ENCODE results near the gene PPARA. TPM values are rescaled to one million over a fixed set of nuclear protein-coding genes. Genes with fewer than 3 reads are reported as not detected.
"Not testable (repeated sequence)": the region's sequence is repeated elsewhere in the genome, so short reads cannot be mapped to it uniquely, and the experiment has no call there.

Gene PPARA
- total RNA-seq, 3 donors from 2014 or later (not counting 1 experiment from before 2014, with no cell fraction given), result 20.1 to 27.8 (median 27.0) TPM

DNA sequence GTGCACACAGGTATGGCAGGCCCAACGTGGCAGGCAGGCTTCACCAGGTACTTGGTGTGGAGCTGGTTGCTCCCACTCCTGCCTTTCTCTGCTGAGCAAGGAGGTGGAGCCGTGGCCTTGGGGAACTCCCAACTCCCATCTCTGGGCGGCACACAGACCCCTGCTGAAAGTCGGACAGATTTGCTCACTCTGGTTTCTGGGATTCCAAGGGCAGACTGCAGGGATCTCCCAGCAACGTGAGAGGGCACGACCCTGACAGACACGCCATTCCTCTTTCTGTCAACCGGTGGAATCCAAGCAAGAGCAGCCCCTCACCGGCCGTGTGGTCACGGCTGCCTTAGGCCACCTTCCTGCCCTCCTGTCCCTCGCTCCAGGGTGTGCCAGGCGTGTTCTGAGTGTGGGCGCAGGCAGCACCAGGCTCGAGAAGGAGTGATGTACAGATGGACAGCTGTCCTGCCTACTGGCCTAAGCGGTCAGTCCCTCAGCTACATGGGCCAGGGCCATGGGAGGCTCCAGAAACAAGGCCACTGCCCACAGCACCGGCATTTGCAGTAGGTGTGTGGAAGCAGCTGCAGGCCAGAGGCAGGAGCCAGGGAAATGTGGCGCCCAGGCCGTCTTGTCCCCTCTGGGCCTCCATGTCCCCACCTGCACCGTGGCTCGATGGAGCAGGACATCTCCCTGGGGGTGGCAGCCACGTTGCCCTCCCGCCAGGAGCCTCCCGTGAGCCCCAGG is 13.7 kb upstream of the PPARA start:
- peaks cover 0 to 5% of the 10 kb centered on the region in 2 donors for H3K4me1 Mint-ChIP-seq

DNA sequence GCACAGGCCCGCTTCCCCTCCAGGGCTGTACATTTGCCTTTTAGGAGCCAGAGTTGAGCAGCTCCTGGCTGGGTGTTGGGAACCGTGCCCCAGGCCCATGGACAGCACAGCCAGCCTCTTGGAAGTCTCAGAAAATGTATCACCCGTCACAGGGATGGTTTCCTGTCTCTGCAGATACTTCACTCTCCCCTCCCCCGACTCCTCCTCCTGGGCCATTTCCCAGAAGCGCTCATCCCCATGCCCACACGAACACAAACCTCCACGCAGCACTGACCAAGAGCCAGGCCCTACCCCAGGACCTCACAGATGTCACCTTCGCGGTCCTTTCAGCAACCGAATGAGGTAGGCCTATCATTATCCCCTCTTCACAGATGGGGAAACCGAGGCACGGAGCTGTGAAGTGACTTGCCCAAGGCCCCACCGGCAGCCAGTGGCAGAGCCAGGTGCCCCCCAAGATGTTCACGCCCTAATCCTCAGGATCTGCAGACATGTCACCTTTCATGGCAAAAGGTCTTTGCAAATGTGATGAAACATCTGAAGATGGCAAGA is 13.0 kb upstream of the PPARA start:
- peaks cover 0 to 6% of the 10 kb centered on the region in 2 donors for H3K4me1 Mint-ChIP-seq
- no peaks in the 10 kb centered on the region for H3K4me1 ChIP-seq (ENCODE audit: control insufficient read depth, insufficient read depth, low read length)
- no peaks in the 10 kb centered on the region for H3K27me3 Mint-ChIP-seq (ENCODE audit: low read depth in 2 of 2)
- no peaks in the 10 kb centered on the region for H3K9me3 ChIP-seq (ENCODE audit: control insufficient read depth, insufficient read depth, low read length)
- WGBS (ENCODE audit: insufficient coverage), result 90% methylated on average over 14 of the region's 14 CpGs
- no peak overlapping the region for H3K27ac Mint-ChIP-seq
- TF ChIP-seq, protein P1, sequence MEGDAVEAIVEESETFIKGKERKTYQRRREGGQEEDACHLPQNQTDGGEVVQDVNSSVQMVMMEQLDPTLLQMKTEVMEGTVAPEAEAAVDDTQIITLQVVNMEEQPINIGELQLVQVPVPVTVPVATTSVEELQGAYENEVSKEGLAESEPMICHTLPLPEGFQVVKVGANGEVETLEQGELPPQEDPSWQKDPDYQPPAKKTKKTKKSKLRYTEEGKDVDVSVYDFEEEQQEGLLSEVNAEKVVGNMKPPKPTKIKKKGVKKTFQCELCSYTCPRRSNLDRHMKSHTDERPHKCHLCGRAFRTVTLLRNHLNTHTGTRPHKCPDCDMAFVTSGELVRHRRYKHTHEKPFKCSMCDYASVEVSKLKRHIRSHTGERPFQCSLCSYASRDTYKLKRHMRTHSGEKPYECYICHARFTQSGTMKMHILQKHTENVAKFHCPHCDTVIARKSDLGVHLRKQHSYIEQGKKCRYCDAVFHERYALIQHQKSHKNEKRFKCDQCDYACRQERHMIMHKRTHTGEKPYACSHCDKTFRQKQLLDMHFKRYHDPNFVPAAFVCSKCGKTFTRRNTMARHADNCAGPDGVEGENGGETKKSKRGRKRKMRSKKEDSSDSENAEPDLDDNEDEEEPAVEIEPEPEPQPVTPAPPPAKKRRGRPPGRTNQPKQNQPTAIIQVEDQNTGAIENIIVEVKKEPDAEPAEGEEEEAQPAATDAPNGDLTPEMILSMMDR (IDR thresholded peaks at IDR 0.05), result no peak
- no peak for ATAC-seq
- no peaks in the 10 kb centered on the region for H3K9me3 Mint-ChIP-seq
- no peak for DNase-seq
- H3K27ac ChIP-seq (ENCODE audit: low read length), result no peak overlapping the region
- no peak overlapping the region for H3K4me3 Mint-ChIP-seq
- H3K36me3 Mint-ChIP-seq, result no peaks in the 10 kb centered on the region
- intact Hi-C loops (cut with micrococcal nuclease), result no loop called here
- H3K36me3 ChIP-seq (ENCODE audit: control insufficient read depth, insufficient read depth, low read length), result no peaks in the 10 kb centered on the region
- no peak overlapping the region for H3K4me3 ChIP-seq (ENCODE audit: low read length)
- H3K27me3 ChIP-seq (ENCODE audit: control insufficient read depth, insufficient read depth, low read length), result no peaks in the 10 kb centered on the region

More for the DNA sequence above, 13.7 kb upstream of the PPARA start:
- Histone ChIP-seq H3K36me3 (ENCODE audit: control insufficient read depth, insufficient read depth, low read length) (no peaks in the 10 kb centered on the region), H3K27ac (ENCODE audit: low read length) (no peak overlapping the region), H3K4me3 (ENCODE audit: low read length) (no peak overlapping the region), H3K9me3 (ENCODE audit: control insufficient read depth, insufficient read depth, low read length) (no peaks in the 10 kb centered on the region), H3K4me1 (ENCODE audit: control insufficient read depth, insufficient read depth, low read length) (no peaks in the 10 kb centered on the region), H3K27me3 (ENCODE audit: control insufficient read depth, insufficient read depth, low read length) (no peaks in the 10 kb centered on the region)
- H3K9me3 Mint-ChIP-seq, result no peaks in the 10 kb centered on the region
- ATAC-seq (no peak), DNase-seq (no peak)
- 91% methylated on average over 24 of the region's 24 CpGs for WGBS (ENCODE audit: insufficient coverage)
- no peak overlapping the region for H3K4me3 Mint-ChIP-seq
- H3K27ac Mint-ChIP-seq, result no peak overlapping the region
- H3K36me3 Mint-ChIP-seq, result no peaks in the 10 kb centered on the region
- TF ChIP-seq, protein P1 (IDR thresholded peaks at IDR 0.05), result no peak
- H3K27me3 Mint-ChIP-seq (ENCODE audit: low read depth in 2 of 2), result no peaks in the 10 kb centered on the region
- intact Hi-C loops (cut with micrococcal nuclease), result no loop called here

DNA sequence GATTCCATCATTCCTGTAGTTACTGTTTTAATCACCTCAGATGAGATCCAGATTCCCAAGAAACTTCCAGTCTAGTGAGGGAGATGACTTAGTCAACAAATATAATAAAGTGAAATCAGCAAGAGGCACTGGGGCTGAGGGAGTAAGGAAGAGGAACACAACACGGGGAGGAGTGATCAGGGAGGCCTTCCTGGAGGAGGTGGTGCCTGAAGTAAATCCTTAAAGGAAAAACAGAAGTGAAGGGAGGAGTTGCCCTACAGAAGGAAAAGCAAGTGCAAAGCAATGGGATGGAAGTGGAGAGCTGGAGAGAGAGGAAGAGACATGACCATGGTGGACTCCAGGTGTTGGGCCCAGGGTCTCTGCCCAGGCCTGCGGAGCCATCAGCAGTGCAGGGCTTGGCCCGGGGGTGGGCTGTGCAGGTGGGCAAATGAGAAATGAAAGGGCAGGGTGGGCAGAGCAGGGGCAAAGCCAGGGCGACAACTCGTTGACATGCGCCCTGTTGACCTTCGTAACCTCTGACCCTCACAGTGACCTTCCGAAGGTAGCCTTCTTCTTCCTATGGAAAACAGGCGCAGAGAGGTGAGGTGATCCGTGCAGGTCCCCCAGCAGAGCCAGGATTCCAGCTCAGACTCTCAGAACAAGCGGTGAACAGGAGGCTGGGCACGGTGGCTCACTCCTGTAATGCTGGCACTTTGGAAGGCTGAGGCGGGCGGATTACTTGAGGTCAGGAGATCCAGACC is 12.1 kb upstream of the PPARA start:
- Histone ChIP-seq H3K36me3 (ENCODE audit: control insufficient read depth, insufficient read depth, low read length) (no peaks in the 10 kb centered on the region), H3K27me3 (ENCODE audit: control insufficient read depth, insufficient read depth, low read length) (no peaks in the 10 kb centered on the region), H3K4me1 (ENCODE audit: control insufficient read depth, insufficient read depth, low read length) (no peaks in the 10 kb centered on the region), H3K27ac (ENCODE audit: low read length) (no peak overlapping the region), H3K9me3 (ENCODE audit: control insufficient read depth, insufficient read depth, low read length) (no peaks in the 10 kb centered on the region), H3K4me3 (ENCODE audit: low read length) (no peak overlapping the region)
- no peak for DNase-seq
- intact Hi-C loops (cut with micrococcal nuclease), result no loop called here
- H3K36me3 Mint-ChIP-seq, result no peaks in the 10 kb centered on the region
- H3K4me1 Mint-ChIP-seq, result peaks cover 0 to 6% of the 10 kb centered on the region in 2 donors
- no peak overlapping the region for H3K4me3 Mint-ChIP-seq
- no peaks in the 10 kb centered on the region for H3K9me3 Mint-ChIP-seq
- TF ChIP-seq, protein P1 (IDR thresholded peaks at IDR 0.05), result no peak
- WGBS (ENCODE audit: insufficient coverage), result 95% methylated on average over 14 of the region's 14 CpGs
- no peaks in the 10 kb centered on the region for H3K27me3 Mint-ChIP-seq (ENCODE audit: low read depth in 2 of 2)
- H3K27ac Mint-ChIP-seq, result no peak overlapping the region
- ATAC-seq, result no peak

DNA sequence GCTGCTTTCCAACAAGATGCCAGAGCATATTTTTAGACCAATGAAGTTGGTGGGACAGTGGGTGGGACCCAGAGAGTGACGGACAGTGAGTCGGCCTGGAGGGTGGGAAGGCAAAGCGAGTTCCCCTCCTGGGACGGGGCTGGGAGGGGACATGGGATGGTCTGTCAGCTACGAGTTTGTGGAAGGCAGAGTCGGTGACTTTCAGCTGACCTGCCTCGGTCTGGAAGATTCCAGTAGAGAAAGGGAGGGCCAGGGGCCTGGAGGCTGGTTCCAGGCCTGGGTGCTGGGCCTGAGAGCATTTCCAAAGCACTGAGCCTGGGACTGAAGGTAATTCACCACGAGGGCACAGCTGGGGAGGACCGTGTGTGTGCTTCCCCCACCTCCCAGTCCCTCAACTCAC is 10.9 kb upstream of the PPARA start:
- H3K9me3 Mint-ChIP-seq; H3K4me3 ChIP-seq (ENCODE audit: low read length); H3K4me1 Mint-ChIP-seq; intact Hi-C loops (cut with micrococcal nuclease); H3K9me3 ChIP-seq (ENCODE audit: control insufficient read depth, insufficient read depth, low read length); H3K36me3 ChIP-seq (ENCODE audit: control insufficient read depth, insufficient read depth, low read length); DNase-seq; H3K27me3 ChIP-seq (ENCODE audit: control insufficient read depth, insufficient read depth, low read length); H3K36me3 Mint-ChIP-seq; H3K27me3 Mint-ChIP-seq (ENCODE audit: low read depth in 2 of 2); H3K4me1 ChIP-seq (ENCODE audit: control insufficient read depth, insufficient read depth, low read length); H3K27ac Mint-ChIP-seq; H3K27ac ChIP-seq (ENCODE audit: low read length); ATAC-seq; H3K4me3 Mint-ChIP-seq: not testable (repeated sequence)
- WGBS (ENCODE audit: insufficient coverage), result 87% methylated on average over 7 of the region's 9 CpGs

Data from natural killer cell (primary cell).